Colonic mucosa (tissue), 4 donors: ENCODE data around the gene TMEM174. TPM values are rescaled to one million over a fixed set of nuclear protein-coding genes. Genes with fewer than 3 reads are reported as not detected.

ENCODE experiments used
- DNase-seq: peaks from one replicate; pipeline ENCODE4 v3.0.0-alpha.2; 2020
- H3K27ac ChIP-seq: fragments of 200-600 bp; one replicate; pipeline ENCODE4 v1.8.0; 2021
- H3K27me3 ChIP-seq: fragments of 200-600 bp; one replicate; pipeline ENCODE4 v1.8.0; 2021
- H3K36me3 ChIP-seq: fragments of 200-600 bp; one replicate; pipeline ENCODE4 v1.8.0; 2021
- H3K4me1 ChIP-seq: fragments of 200-600 bp; one replicate; pipeline ENCODE4 v1.8.0; 2021; ENCODE audit warnings: mild to moderate bottlenecking
- H3K4me3 ChIP-seq: fragments of 200-600 bp; one replicate; pipeline ENCODE4 v1.8.0; 2021
- H3K9ac ChIP-seq, 2 donors: one replicate each; pipeline ENCODE4 v1.7.0; 2013; ENCODE audit warnings: control low read depth in 2 of 2, low read depth in 2 of 2, low read length in 2 of 2
- H3K9me3 ChIP-seq: fragments of 200-600 bp; one replicate; pipeline ENCODE4 v1.8.0; 2021
- CTCF ChIP-seq: fragments of 200-600 bp; IDR thresholded peaks from one replicate; pipeline ENCODE4 v1.8.0; 2022; ENCODE audit warnings: antibody characterized with exemption, mild to moderate bottlenecking
- intact Hi-C: fragments of 100-400 bp; cut with DNase I; formaldehyde crosslinking; loops from one replicate; pipeline ENCODE4 v1.14.1; 2022
- total RNA-seq, 2 donors: library from RNA; stranded (reverse); fragmentation: NEBNext Ultra II Directional in 1 of 2; extraction: Animal tissue kit (Norgen Biotek cat#: 25700) in 1 of 2; gene quantifications; one replicate each; pipeline ENCODE4 v1.2.1, GENCODE V29; 2021
- donor health status: healthy.
- donor health status: DM: no; HTN: no; CAD: no.
- donor health status: DM: no; HTN: no; CAD: no.

TMEM174 gene
- total RNA-seq, 2 donors from 2014 or later, result not detected

- Histone ChIP-seq H3K36me3 (no peaks in the 10 kb centered on the region), H3K4me3 (no peak overlapping the region), H3K9me3 (no peaks in the 10 kb centered on the region), H3K4me1 (no peaks in the 10 kb centered on the region), H3K9ac (no peak overlapping the region), H3K27me3 (no peaks in the 10 kb centered on the region), H3K27ac (no peak overlapping the region)
- intact Hi-C loops, result no loop called here
- no peak for TF ChIP-seq CTCF
- no peak for DNase-seq
Measured at GRCh38 chr5:73193592-73193991, 20.6 kb downstream of the TMEM174 start.

- Histone ChIP-seq H3K4me3 (no peak overlapping the region), H3K36me3 (no peaks in the 10 kb centered on the region), H3K27me3 (no peaks in the 10 kb centered on the region), H3K4me1 (no peaks in the 10 kb centered on the region), H3K9ac (no peak overlapping the region), H3K27ac (no peak overlapping the region), H3K9me3 (no peaks in the 10 kb centered on the region)
- DNase-seq, result peak; percentile 13
- no peak for TF ChIP-seq CTCF
- intact Hi-C loops, result no loop called here
Measured at GRCh38 chr5:73196201-73196600, 23.2 kb downstream of the TMEM174 start.

GRCh38 chr5:73197637-73198257, 24.8 kb downstream of the TMEM174 start:
- no peaks in the 10 kb centered on the region for H3K27me3 ChIP-seq
- intact Hi-C loops, result no loop called here
- H3K9me3 ChIP-seq, result no peaks in the 10 kb centered on the region
- no peak overlapping the region for H3K9ac ChIP-seq
- no peak overlapping the region for H3K27ac ChIP-seq
- no peak for DNase-seq
- no peaks in the 10 kb centered on the region for H3K4me1 ChIP-seq
- H3K4me3 ChIP-seq, result no peak overlapping the region
- H3K36me3 ChIP-seq, result no peaks in the 10 kb centered on the region
- no peak for TF ChIP-seq CTCF

- H3K27ac ChIP-seq, result no peak overlapping the region
Measured at GRCh38 chr5:73198833-73199592, 26.0 kb downstream of the TMEM174 start.

GRCh38 chr5:73199671-73200070, 26.7 kb downstream of the TMEM174 start:
- Histone ChIP-seq H3K36me3 (no peaks in the 10 kb centered on the region), H3K4me1 (no peaks in the 10 kb centered on the region), H3K27ac (no peak overlapping the region), H3K27me3 (no peaks in the 10 kb centered on the region), H3K4me3 (no peak overlapping the region), H3K9me3 (no peaks in the 10 kb centered on the region), H3K9ac (no peak overlapping the region)
- DNase-seq, result peak; percentile 15
- intact Hi-C loops, result no loop called here
- no peak for TF ChIP-seq CTCF

More at GRCh38 chr5:73198833-73199592, 26.0 kb downstream of the TMEM174 start:
- Histone ChIP-seq H3K36me3 (no peaks in the 10 kb centered on the region), H3K27me3 (no peaks in the 10 kb centered on the region), H3K4me1 (no peaks in the 10 kb centered on the region), H3K9me3 (no peaks in the 10 kb centered on the region), H3K9ac (no peak overlapping the region), H3K4me3 (no peak overlapping the region)
- intact Hi-C loops, result no loop called here
- peak; percentile 19 for DNase-seq
- TF ChIP-seq CTCF, result no peak
